CD4-positive, alpha-beta T cell treated with Interferon gamma for 1 hour (primary cell): ENCODE measurements around the gene OGN.

Experiments
- DNase-seq: peaks from one replicate; pipeline ENCODE4 v3.0.0-alpha.2; 2020

The OGN gene

GRCh38 chr9:92342825-92343488, 61.4 kb downstream of the OGN start:
- no peak for DNase-seq

GRCh38 chr9:92341578-92341977, 62.8 kb downstream of the OGN start:
- no peak for DNase-seq

- DNase-seq = no peak
Measured at GRCh38 chr9:92333282-92333634, 71.1 kb downstream of the OGN start.
